Suprapubic skin (tissue), 4 donors: ENCODE measurements around the gene FSCB.

ENCODE experiments used
- EP300 ChIP-seq: sonication (generic); formaldehyde crosslinking; IDR thresholded peaks from one replicate; pipeline ENCODE4 v1.6.1; 2017; ENCODE audit warnings: antibody characterized with exemption
- POLR2A ChIP-seq, 2 donors: fragments of 450-650 bp; IDR thresholded peaks; one replicate each; pipeline ENCODE4 v1.6.1; 2017; ENCODE audit warnings: antibody characterized with exemption in 2 of 2, mild to moderate bottlenecking in 2 of 2, moderate library complexity in 2 of 2
- POLR2AphosphoS5 ChIP-seq, 3 donors: sonication (generic); formaldehyde crosslinking; IDR thresholded peaks; one replicate each; pipeline ENCODE4 v1.6.1; 2017; ENCODE audit warnings: antibody characterized with exemption in 3 of 3
- TF ChIP-seq, protein P1 (sequence below), 2 donors: fragments of 200-600 bp in 1 of 2; fragments of 450-650 bp in 1 of 2; sonication (generic) in 1 of 2; IDR thresholded peaks; one replicate each; pipeline ENCODE4 v1.5.1; 2016 to 2019; ENCODE audit warnings: antibody characterized with exemption in 2 of 2, mild to moderate bottlenecking in 1 of 2, moderate library complexity in 1 of 2

DNA sequence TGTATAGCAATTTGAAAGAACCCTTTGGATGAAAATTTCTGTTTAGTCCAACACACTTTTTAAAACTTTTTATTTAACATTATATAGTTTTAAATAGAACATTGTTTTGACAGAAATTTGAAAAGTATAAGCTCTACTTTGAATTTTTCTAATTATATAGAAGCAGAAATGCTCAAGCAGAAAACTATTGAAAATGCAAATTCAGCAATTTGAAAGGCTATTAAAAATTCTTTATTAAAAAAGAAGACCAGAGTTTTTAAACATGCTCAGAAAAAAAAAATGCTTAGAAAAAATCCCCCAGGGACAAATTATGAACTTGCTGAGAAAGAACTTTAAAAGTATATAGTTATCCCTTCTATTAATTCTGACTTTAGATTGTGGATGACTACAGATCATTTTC is 21.1 kb upstream of the FSCB start:
- TF ChIP-seq, protein P1, sequence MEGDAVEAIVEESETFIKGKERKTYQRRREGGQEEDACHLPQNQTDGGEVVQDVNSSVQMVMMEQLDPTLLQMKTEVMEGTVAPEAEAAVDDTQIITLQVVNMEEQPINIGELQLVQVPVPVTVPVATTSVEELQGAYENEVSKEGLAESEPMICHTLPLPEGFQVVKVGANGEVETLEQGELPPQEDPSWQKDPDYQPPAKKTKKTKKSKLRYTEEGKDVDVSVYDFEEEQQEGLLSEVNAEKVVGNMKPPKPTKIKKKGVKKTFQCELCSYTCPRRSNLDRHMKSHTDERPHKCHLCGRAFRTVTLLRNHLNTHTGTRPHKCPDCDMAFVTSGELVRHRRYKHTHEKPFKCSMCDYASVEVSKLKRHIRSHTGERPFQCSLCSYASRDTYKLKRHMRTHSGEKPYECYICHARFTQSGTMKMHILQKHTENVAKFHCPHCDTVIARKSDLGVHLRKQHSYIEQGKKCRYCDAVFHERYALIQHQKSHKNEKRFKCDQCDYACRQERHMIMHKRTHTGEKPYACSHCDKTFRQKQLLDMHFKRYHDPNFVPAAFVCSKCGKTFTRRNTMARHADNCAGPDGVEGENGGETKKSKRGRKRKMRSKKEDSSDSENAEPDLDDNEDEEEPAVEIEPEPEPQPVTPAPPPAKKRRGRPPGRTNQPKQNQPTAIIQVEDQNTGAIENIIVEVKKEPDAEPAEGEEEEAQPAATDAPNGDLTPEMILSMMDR (IDR thresholded peaks at IDR 0.05) = no peak
- TF ChIP-seq POLR2A (IDR thresholded peaks at IDR 0.05) (no peak), POLR2AphosphoS5 (IDR thresholded peaks at IDR 0.05) (no peak), EP300 (no peak)
